Heart left ventricle (tissue), 13 donors: Measurements from ENCODE around the gene THAP3.

Source experiments
- POLR2A ChIP-seq, 2 donors: fragments of 450-650 bp; IDR thresholded peaks; one replicate each; pipeline ENCODE4 v1.6.1; 2017; ENCODE audit warnings: antibody characterized with exemption in 2 of 2, mild to moderate bottlenecking in 2 of 2, moderate library complexity in 2 of 2
- TF ChIP-seq, protein P1 (sequence below), 12 donors: fragments of 200-600 bp; sonication (generic) in 4 of 12; IDR thresholded peaks; one replicate each; pipeline versions ENCODE4 v1.5.0 to v1.8.0; 2018 to 2022; ENCODE audit warnings: antibody characterized with exemption in 12 of 12, mild to moderate bottlenecking in 5 of 12
- donor health status: ischemic (EF 13 %, LVEDD 7.1; RV severe dilation, severe dysfunction).
- donor health status: DM: no; HTN: yes; CAD: no.
- donor health status: DM: no; HTN: no; CAD: no.
- donor health status: ischemic (EF 25% LVEDD 6.9; RV normal size, moderate dysfunction).
- donor health status: ischemic (EF 25% LVEDD 5.7; RV mildly dilated, moderate dysfunction).
- donor health status: ischemic (EF 35%, LVEDD 5.7; RV mildly dilated, moderate dysfunction).
- donor health status: nonischemic (EF 11% LVEDD 7.7; RV severe dilation, severe dysfunction).
- donor health status: DM: yes; HTN: yes; CAD: no.
- donor health status: PGD.
- donor health status: ischemic (EF 29% LVEDD 5.4; RV normal size, mild dysfunction).
- donor health status: nonischemic (EF 23%, LVEDD 6.1; RV moderate dilation, normal function).

DNA sequence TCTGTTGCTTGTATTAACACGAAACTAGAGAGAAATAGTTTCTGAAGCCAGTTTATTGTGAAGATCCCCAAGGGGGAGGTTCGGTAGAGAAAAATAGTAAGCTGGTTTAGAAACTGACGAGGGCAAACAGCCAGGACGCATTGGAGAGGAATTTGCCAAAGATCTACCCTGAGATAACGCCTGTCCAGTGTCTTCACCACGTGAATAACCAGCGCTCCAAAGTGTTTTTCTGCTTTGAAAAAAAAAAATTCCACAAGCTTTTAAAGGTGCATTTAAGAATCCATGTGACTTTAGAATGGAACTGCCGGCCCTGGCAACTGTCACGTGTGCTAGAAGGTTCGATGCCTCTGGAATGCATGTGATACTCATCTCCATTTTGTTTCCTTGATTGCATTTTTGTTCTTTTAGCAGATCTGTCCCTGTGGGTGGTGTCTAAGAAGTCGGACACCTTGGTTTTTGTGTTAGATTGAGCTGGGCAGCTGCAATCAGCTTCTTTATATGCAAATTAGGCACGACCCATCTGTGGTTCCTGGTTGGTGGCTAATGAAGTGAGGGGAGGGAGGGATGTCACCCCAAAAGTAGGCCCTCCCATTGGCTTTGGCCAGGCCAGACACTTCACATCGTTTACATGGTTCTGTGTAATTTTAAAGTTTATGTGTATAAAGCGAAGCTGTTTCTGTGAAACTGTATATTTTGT lies 1.3 kb upstream of the THAP3 start:
- TF ChIP-seq, protein P1, sequence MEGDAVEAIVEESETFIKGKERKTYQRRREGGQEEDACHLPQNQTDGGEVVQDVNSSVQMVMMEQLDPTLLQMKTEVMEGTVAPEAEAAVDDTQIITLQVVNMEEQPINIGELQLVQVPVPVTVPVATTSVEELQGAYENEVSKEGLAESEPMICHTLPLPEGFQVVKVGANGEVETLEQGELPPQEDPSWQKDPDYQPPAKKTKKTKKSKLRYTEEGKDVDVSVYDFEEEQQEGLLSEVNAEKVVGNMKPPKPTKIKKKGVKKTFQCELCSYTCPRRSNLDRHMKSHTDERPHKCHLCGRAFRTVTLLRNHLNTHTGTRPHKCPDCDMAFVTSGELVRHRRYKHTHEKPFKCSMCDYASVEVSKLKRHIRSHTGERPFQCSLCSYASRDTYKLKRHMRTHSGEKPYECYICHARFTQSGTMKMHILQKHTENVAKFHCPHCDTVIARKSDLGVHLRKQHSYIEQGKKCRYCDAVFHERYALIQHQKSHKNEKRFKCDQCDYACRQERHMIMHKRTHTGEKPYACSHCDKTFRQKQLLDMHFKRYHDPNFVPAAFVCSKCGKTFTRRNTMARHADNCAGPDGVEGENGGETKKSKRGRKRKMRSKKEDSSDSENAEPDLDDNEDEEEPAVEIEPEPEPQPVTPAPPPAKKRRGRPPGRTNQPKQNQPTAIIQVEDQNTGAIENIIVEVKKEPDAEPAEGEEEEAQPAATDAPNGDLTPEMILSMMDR (IDR thresholded peaks at IDR 0.05), result no peak
- TF ChIP-seq POLR2A (IDR thresholded peaks at IDR 0.05), result no peak
